MCF 10A (cell line): ENCODE data around the gene NOP56. TPM values are rescaled to one million over a fixed set of nuclear protein-coding genes. Genes with fewer than 3 reads are reported as not detected.

ENCODE experiments used
- BruUV-seq: library from RNA; stranded (reverse); fragments of 400-500 nt; replicated peaks from 2 replicates; lab custom pipeline; 2021; lab: Mats Ljungman, UMichigan
- CTCF ChIA-PET: fragments of 300-600 bp; sonication (Branson Sonifier 250); formaldehyde crosslinking; extraction: SDS; loops from one replicate; lab custom pipeline; 2021; ENCODE audit warnings: antibody characterized with exemption, inconsistent platforms; lab: Yijun Ruan, JAX
- POLR2A ChIA-PET: fragments of 300-600, 350-650 bp; sonication (Branson Sonifier 250); formaldehyde crosslinking; extraction: SDS; loops from one replicate; lab custom pipeline; 2020; ENCODE audit warnings: antibody characterized with exemption, inconsistent platforms; lab: Yijun Ruan, JAX
- DNase-seq: peaks from one replicate; pipeline ENCODE4 v3.0.0-alpha.2; 2018; ENCODE audit not compliant: unreplicated experiment
- H3K27ac Mint-ChIP-seq: one replicate; pipeline ENCODE4 v1.8.0; 2022; ENCODE audit warnings: mild to moderate bottlenecking, low read depth, mixed read lengths; ENCODE audit not compliant: unreplicated experiment
- H3K27me3 Mint-ChIP-seq: one replicate; pipeline ENCODE4 v1.8.0; 2022; ENCODE audit warnings: mixed read lengths; ENCODE audit not compliant: insufficient read depth, unreplicated experiment
- H3K36me3 Mint-ChIP-seq: one replicate; pipeline ENCODE4 v1.8.0; 2022; ENCODE audit warnings: mild to moderate bottlenecking, moderate library complexity, mixed read lengths; ENCODE audit not compliant: insufficient read depth, unreplicated experiment
- H3K4me1 Mint-ChIP-seq: one replicate; pipeline ENCODE4 v1.8.0; 2022; ENCODE audit warnings: mixed read lengths; ENCODE audit not compliant: insufficient read depth, unreplicated experiment
- H3K4me3 Mint-ChIP-seq: one replicate; pipeline ENCODE4 v1.8.0; 2022; ENCODE audit warnings: mild to moderate bottlenecking, moderate library complexity, mixed read lengths; ENCODE audit not compliant: unreplicated experiment
- H3K9me3 Mint-ChIP-seq: one replicate; pipeline ENCODE4 v1.8.0; 2022; ENCODE audit warnings: mixed read lengths; ENCODE audit not compliant: unreplicated experiment
- CTCF ChIP-seq: fragments of 200-600 bp; IDR thresholded peaks from one replicate; pipeline ENCODE4 v1.8.0; 2022; ENCODE audit warnings: antibody characterized with exemption, mild to moderate bottlenecking; ENCODE audit not compliant: unreplicated experiment
- intact Hi-C: fragments of 100-400 bp; cut with micrococcal nuclease; formaldehyde crosslinking; loops from 2 replicates; pipeline ENCODE4 v1.14.1; 2022
- total RNA-seq: library from RNA; stranded (reverse); gene quantifications from 2 replicates; pipeline ENCODE4 v1.2.3, GENCODE V29; 2022

Gene NOP56
- total RNA-seq, 1 experiment from 2014 or later = 340 TPM

GRCh38 chr20:2692036-2692885 lies 39.8 kb downstream of the NOP56 start, which contains the start of gene EBF4:
TSS of gene EBF4 (plus strand) at chr20:2692780. CDS start at chr20:2693646, 866 bp downstream.
- Mint-ChIP-seq H3K4me3 (peak within 1 kb of the TSS; percentile 66), H3K27me3 (peaks cover 72% of the 10 kb centered on the region), H3K27ac (no peak within 1 kb of the TSS), H3K4me1 (peaks cover 8% of the 10 kb centered on the region), H3K36me3 (no peaks in the 10 kb centered on the region), H3K9me3 (no peaks in the 10 kb centered on the region)
- no peak for DNase-seq
- intact Hi-C loops = no loop called here
- ChIA-PET POLR2A (no interaction called here), CTCF (interaction anchor here (0.6 to 0.7 kb wide), 3 partner anchors 41 to 168 kb away, joined by 3 read pairs; no protein-coding TSS in a partner anchor)
- BruUV-seq = no TSS peak
- TF ChIP-seq CTCF = no peak

GRCh38 chr20:2692886-2693285 lies 40.5 kb downstream of the NOP56 start:
- peaks cover 72% of the 10 kb centered on the region for H3K27me3 Mint-ChIP-seq
- POLR2A ChIA-PET = no interaction called here
- intact Hi-C loops = no loop called here

GRCh38 chr20:2693286-2694007 lies 41.0 kb downstream of the NOP56 start:
- no peak for TF ChIP-seq CTCF
- DNase-seq = no peak
- BruUV-seq = no TSS peak
- H3K4me3 Mint-ChIP-seq = no peak overlapping the region
- H3K27ac Mint-ChIP-seq = no peak overlapping the region
- H3K4me1 Mint-ChIP-seq = peaks cover 8% of the 10 kb centered on the region
- intact Hi-C loops = no loop called here
- H3K36me3 Mint-ChIP-seq = no peaks in the 10 kb centered on the region
- peaks cover 78% of the 10 kb centered on the region for H3K27me3 Mint-ChIP-seq
- ChIA-PET POLR2A (no interaction called here), CTCF (interaction anchor here (0.6 kb wide), 1 partner anchor 1000 kb away, joined by 3 read pairs; no protein-coding TSS in a partner anchor)
- H3K9me3 Mint-ChIP-seq = no peaks in the 10 kb centered on the region

More at GRCh38 chr20:2692886-2693285, 40.5 kb downstream of the NOP56 start:
- Mint-ChIP-seq H3K27ac (no peak overlapping the region), H3K4me3 (no peak overlapping the region), H3K9me3 (no peaks in the 10 kb centered on the region), H3K36me3 (no peaks in the 10 kb centered on the region), H3K4me1 (peaks cover 8% of the 10 kb centered on the region)
- BruUV-seq = no TSS peak
- no peak for TF ChIP-seq CTCF
- no peak for DNase-seq
- CTCF ChIA-PET = no interaction called here

GRCh38 chr20:2694008-2694471 lies 41.6 kb downstream of the NOP56 start:
- BruUV-seq = no TSS peak
- H3K36me3 Mint-ChIP-seq = no peaks in the 10 kb centered on the region
- ChIA-PET POLR2A (interaction anchor here (0.9 kb wide), 1 partner anchor 13 kb away, joined by 3 read pairs; no protein-coding TSS in a partner anchor), CTCF (interaction anchor here (1.9 kb wide), 1 partner anchor 59 kb away, joined by 4 read pairs; no protein-coding TSS in a partner anchor)
- H3K9me3 Mint-ChIP-seq = no peaks in the 10 kb centered on the region
- intact Hi-C loops = no loop called here
- no peak overlapping the region for H3K27ac Mint-ChIP-seq
- TF ChIP-seq CTCF = no peak
- DNase-seq = no peak
- H3K4me3 Mint-ChIP-seq = no peak overlapping the region
- H3K27me3 Mint-ChIP-seq = peaks cover 82% of the 10 kb centered on the region
- peaks cover 8% of the 10 kb centered on the region for H3K4me1 Mint-ChIP-seq
